ENCODE results near the gene ARID3A. TPM values are rescaled to one million over a fixed set of nuclear protein-coding genes. Genes with fewer than 3 reads are reported as not detected.

Gene ARID3A
- total and polyA plus RNA-seq, 2 of the 8 experiments (the other 6 are each of a cell fraction or from before 2014, with no cell fraction given): 40.5 to 77.4 TPM

GRCh38 chr19:917323-918151, 8.3 kb upstream of the ARID3A start, which contains the start of gene KISS1R (continued):
- no peak for TF ChIP-seq SIX5 (IDR thresholded peaks at IDR 0.05; ENCODE audit: low read depth, low read length)
- TF ChIP-seq SRF (IDR thresholded peaks at IDR 0.05; ENCODE audit: low read depth, low read length): no peak
- TF ChIP-seq CTCF (IDR thresholded peaks at IDR 0.05; ENCODE audit: control extremely low read depth in 1 of 3, insufficient read depth in 1 of 3, low read depth in 1 of 3, low read length in 3 of 3): peak; percentile 62 to 95 (median 79)
- TF ChIP-seq RBBP5 (IDR thresholded peaks at IDR 0.05; ENCODE audit: borderline replicate concordance, low read depth, low read length): peak; percentile 52
- peak; percentile 19; the same call in 1 of the 2 replicates for TF ChIP-seq KDM1A (IDR thresholded peaks at IDR 0.05; ENCODE audit: borderline replicate concordance, low read length)
- no peak for TF ChIP-seq GTF2F1 (IDR thresholded peaks at IDR 0.05; ENCODE audit: borderline replicate concordance, low read depth, low read length)
- TF ChIP-seq BRCA1 (IDR thresholded peaks at IDR 0.05; ENCODE audit: low read depth, low read length): no peak
- peak; percentile 23 for TF ChIP-seq EZH2 (IDR thresholded peaks at IDR 0.05; ENCODE audit: low read depth, low read length, severe bottlenecking)
- peak; percentile 48 for TF ChIP-seq ASH2L (IDR thresholded peaks at IDR 0.05; ENCODE audit: low read length)
- no peak; the same call in 1 of the 2 replicates for TF ChIP-seq TBP (IDR thresholded peaks at IDR 0.05; ENCODE audit: low read depth, low read length)
- peak; percentile 55; the same call in 1 of the 2 replicates for TF ChIP-seq MAX (IDR thresholded peaks at IDR 0.05)
- 0 out of 4 replicates have a peak, but pooled peaks of 1 of the 2 experiments have one; percentile 53 for TF ChIP-seq SIN3A (conservative IDR thresholded peaks at IDR 0.05 in 1 of 2, IDR thresholded peaks at IDR 0.05 in 1 of 2; ENCODE audit: low read depth in 1 of 2, low read length in 2 of 2)
- peak; percentile 67 for TF ChIP-seq E2F6 (IDR thresholded peaks at IDR 0.05)
- TF ChIP-seq CTBP2 (IDR thresholded peaks at IDR 0.05; ENCODE audit: borderline replicate concordance, insufficient read depth, insufficient read length, low read length): no peak
- TF ChIP-seq RAD21 (IDR thresholded peaks at IDR 0.05 in 1 of 2, conservative IDR thresholded peaks at IDR 0.05 in 1 of 2; ENCODE audit: low read depth in 2 of 2, low read length in 2 of 2): peak; percentile 74 to 86
- peak; percentile 83 for TF ChIP-seq CREB1 (IDR thresholded peaks at IDR 0.05)
- TF ChIP-seq CBX5 (IDR thresholded peaks at IDR 0.05; ENCODE audit: low read depth, low read length): no peak
- peak; percentile 75 for TF ChIP-seq GABPA (IDR thresholded peaks at IDR 0.05; ENCODE audit: borderline replicate concordance, insufficient read depth, low read length)
- TF ChIP-seq SP4 (IDR thresholded peaks at IDR 0.05; ENCODE audit: low read length): peak; percentile 79; the same call in 1 of the 2 replicates
